ENCODE results near the gene RASSF8.

DNA sequence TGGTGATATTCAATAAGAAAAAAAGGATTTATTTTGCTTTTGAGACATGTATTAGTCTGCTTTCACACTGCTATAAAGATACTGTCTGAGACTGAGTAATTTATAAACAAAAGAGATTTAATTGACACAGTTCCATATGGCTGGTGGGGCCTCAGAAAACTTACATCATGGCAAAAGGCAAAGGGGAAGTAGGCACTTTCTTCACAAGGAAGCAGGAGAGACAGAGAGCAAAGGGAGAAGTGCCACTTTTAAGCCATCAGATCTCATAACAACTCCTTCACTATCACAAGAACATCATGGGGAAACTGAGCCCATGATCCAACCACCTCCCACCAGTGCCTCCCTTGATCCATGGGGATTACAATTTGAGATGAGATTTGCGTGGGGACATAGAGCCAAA, 122.4 kb downstream of the RASSF8 start:
- TF ChIP-seq POLR2AphosphoS5 (IDR thresholded peaks at IDR 0.05; ENCODE audit: low read depth) (no peak), ZNF331 (CRISPR knock-in tag; IDR thresholded peaks at IDR 0.05; ENCODE audit: low read depth) (no peak), EZH2phosphoT487 (IDR thresholded peaks at IDR 0.05; ENCODE audit: unreplicated experiment) (no peak), CTCF (conservative IDR thresholded peaks at IDR 0.05; ENCODE audit: low read depth in 2 of 2) (no peak), JUNB (IDR thresholded peaks at IDR 0.05; ENCODE audit: unreplicated experiment) (no peak), NANOG (IDR thresholded peaks at IDR 0.05; ENCODE audit: borderline replicate concordance) (no peak), EZH2 (IDR thresholded peaks at IDR 0.05; ENCODE audit: low read depth, unreplicated experiment) (no peak), CREB1 (CRISPR knock-in tag; IDR thresholded peaks at IDR 0.05; ENCODE audit: low read depth) (no peak), ZNF114 (CRISPR knock-in tag; IDR thresholded peaks at IDR 0.05) (no peak), STAT1 (IDR thresholded peaks at IDR 0.05; ENCODE audit: unreplicated experiment) (no peak)
- TF ChIP-seq, protein P1, sequence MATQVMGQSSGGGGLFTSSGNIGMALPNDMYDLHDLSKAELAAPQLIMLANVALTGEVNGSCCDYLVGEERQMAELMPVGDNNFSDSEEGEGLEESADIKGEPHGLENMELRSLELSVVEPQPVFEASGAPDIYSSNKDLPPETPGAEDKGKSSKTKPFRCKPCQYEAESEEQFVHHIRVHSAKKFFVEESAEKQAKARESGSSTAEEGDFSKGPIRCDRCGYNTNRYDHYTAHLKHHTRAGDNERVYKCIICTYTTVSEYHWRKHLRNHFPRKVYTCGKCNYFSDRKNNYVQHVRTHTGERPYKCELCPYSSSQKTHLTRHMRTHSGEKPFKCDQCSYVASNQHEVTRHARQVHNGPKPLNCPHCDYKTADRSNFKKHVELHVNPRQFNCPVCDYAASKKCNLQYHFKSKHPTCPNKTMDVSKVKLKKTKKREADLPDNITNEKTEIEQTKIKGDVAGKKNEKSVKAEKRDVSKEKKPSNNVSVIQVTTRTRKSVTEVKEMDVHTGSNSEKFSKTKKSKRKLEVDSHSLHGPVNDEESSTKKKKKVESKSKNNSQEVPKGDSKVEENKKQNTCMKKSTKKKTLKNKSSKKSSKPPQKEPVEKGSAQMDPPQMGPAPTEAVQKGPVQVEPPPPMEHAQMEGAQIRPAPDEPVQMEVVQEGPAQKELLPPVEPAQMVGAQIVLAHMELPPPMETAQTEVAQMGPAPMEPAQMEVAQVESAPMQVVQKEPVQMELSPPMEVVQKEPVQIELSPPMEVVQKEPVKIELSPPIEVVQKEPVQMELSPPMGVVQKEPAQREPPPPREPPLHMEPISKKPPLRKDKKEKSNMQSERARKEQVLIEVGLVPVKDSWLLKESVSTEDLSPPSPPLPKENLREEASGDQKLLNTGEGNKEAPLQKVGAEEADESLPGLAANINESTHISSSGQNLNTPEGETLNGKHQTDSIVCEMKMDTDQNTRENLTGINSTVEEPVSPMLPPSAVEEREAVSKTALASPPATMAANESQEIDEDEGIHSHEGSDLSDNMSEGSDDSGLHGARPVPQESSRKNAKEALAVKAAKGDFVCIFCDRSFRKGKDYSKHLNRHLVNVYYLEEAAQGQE (IDR thresholded peaks at IDR 0.05; ENCODE audit: unreplicated experiment): no peak
- TF ChIP-seq, protein P2, sequence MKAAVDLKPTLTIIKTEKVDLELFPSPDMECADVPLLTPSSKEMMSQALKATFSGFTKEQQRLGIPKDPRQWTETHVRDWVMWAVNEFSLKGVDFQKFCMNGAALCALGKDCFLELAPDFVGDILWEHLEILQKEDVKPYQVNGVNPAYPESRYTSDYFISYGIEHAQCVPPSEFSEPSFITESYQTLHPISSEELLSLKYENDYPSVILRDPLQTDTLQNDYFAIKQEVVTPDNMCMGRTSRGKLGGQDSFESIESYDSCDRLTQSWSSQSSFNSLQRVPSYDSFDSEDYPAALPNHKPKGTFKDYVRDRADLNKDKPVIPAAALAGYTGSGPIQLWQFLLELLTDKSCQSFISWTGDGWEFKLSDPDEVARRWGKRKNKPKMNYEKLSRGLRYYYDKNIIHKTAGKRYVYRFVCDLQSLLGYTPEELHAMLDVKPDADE (IDR thresholded peaks at IDR 0.05): no peak
- TF ChIP-seq, protein P3, sequence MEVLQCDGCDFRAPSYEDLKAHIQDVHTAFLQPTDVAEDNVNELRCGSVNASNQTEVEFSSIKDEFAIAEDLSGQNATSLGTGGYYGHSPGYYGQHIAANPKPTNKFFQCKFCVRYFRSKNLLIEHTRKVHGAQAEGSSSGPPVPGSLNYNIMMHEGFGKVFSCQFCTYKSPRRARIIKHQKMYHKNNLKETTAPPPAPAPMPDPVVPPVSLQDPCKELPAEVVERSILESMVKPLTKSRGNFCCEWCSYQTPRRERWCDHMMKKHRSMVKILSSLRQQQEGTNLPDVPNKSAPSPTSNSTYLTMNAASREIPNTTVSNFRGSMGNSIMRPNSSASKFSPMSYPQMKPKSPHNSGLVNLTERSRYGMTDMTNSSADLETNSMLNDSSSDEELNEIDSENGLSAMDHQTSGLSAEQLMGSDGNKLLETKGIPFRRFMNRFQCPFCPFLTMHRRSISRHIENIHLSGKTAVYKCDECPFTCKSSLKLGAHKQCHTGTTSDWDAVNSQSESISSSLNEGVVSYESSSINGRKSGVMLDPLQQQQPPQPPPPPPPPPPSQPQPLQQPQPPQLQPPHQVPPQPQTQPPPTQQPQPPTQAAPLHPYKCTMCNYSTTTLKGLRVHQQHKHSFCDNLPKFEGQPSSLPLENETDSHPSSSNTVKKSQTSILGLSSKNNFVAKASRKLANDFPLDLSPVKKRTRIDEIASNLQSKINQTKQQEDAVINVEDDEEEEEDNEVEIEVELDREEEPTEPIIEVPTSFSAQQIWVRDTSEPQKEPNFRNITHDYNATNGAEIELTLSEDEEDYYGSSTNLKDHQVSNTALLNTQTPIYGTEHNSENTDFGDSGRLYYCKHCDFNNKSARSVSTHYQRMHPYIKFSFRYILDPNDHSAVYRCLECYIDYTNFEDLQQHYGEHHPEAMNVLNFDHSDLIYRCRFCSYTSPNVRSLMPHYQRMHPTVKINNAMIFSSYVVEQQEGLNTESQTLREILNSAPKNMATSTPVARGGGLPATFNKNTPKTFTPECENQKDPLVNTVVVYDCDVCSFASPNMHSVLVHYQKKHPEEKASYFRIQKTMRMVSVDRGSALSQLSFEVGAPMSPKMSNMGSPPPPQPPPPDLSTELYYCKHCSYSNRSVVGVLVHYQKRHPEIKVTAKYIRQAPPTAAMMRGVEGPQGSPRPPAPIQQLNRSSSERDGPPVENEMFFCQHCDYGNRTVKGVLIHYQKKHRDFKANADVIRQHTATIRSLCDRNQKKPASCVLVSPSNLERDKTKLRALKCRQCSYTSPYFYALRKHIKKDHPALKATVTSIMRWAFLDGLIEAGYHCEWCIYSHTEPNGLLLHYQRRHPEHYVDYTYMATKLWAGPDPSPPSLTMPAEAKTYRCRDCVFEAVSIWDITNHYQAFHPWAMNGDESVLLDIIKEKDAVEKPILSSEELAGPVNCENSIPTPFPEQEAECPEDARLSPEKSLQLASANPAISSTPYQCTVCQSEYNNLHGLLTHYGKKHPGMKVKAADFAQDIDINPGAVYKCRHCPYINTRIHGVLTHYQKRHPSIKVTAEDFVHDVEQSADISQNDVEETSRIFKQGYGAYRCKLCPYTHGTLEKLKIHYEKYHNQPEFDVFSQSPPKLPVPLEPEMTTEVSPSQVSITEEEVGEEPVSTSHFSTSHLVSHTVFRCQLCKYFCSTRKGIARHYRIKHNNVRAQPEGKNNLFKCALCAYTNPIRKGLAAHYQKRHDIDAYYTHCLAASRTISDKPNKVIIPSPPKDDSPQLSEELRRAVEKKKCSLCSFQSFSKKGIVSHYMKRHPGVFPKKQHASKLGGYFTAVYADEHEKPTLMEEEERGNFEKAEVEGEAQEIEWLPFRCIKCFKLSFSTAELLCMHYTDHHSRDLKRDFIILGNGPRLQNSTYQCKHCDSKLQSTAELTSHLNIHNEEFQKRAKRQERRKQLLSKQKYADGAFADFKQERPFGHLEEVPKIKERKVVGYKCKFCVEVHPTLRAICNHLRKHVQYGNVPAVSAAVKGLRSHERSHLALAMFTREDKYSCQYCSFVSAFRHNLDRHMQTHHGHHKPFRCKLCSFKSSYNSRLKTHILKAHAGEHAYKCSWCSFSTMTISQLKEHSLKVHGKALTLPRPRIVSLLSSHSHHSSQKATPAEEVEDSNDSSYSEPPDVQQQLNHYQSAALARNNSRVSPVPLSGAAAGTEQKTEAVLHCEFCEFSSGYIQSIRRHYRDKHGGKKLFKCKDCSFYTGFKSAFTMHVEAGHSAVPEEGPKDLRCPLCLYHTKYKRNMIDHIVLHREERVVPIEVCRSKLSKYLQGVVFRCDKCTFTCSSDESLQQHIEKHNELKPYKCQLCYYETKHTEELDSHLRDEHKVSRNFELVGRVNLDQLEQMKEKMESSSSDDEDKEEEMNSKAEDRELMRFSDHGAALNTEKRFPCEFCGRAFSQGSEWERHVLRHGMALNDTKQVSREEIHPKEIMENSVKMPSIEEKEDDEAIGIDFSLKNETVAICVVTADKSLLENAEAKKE (CRISPR knock-in tag; IDR thresholded peaks at IDR 0.05): no peak
